Stimulated activated naive B cell treated with anti-CD40 and anti-IgM and Interleukin-4, amounts not matched to agents 10 μg/mL and 1 μg/mL and 100 μg/mL, for 72 hours (primary cell): ENCODE results near the gene FXN.

ENCODE experiments used
- ATAC-seq, 2 donors: fragments of 150-1000 bp; cut with Tn5 transposase; replicated peaks; 2 replicates each; pipeline ENCODE4 v1.10.0; 2021; ENCODE audit warnings: moderate library complexity in 1 of 2
- DNase-seq: peaks from one replicate; pipeline ENCODE4 v3.0.0; 2021
- H3K27ac Mint-ChIP-seq: one replicate; pipeline ENCODE4 v1.8.0; 2022; ENCODE audit warnings: mild to moderate bottlenecking, mixed read lengths
- H3K27me3 Mint-ChIP-seq, 2 donors: one replicate each; pipeline ENCODE4 v1.8.0; 2022; ENCODE audit warnings: mixed read lengths in 2 of 2
- H3K36me3 Mint-ChIP-seq, 2 donors: one replicate each; pipeline ENCODE4 v1.8.0; 2022; ENCODE audit warnings: mixed read lengths in 2 of 2, mild to moderate bottlenecking in 1 of 2
- H3K4me1 Mint-ChIP-seq, 2 donors: one replicate each; pipeline ENCODE4 v1.8.0; 2022; ENCODE audit warnings: mixed read lengths in 2 of 2, mild to moderate bottlenecking in 1 of 2
- H3K4me3 Mint-ChIP-seq, 2 donors: one replicate each; pipeline ENCODE4 v1.8.0; 2022; ENCODE audit warnings: mild to moderate bottlenecking in 2 of 2, mixed read lengths in 2 of 2, moderate library complexity in 1 of 2
- H3K9me3 Mint-ChIP-seq, 2 donors: one replicate each; pipeline ENCODE4 v1.8.0; 2022; ENCODE audit warnings: mixed read lengths in 2 of 2, mild to moderate bottlenecking in 1 of 2

The FXN gene

GRCh38 chr9:69139596-69139995 is 104.0 kb downstream of the FXN start:
- Mint-ChIP-seq H3K36me3 (no peaks in the 10 kb centered on the region), H3K27ac (no peak overlapping the region), H3K9me3 (no peaks in the 10 kb centered on the region), H3K4me1 (peaks cover 5 to 6% of the 10 kb centered on the region in 2 donors), H3K4me3 (no peak overlapping the region), H3K27me3 (no peaks in the 10 kb centered on the region)
- DNase-seq (no peak), ATAC-seq (no peak)

- no peak overlapping the region for H3K4me3 Mint-ChIP-seq
- DNase-seq = no peak
- no peaks in the 10 kb centered on the region for H3K9me3 Mint-ChIP-seq
- H3K36me3 Mint-ChIP-seq = no peaks in the 10 kb centered on the region
- no peaks in the 10 kb centered on the region for H3K27me3 Mint-ChIP-seq
- H3K27ac Mint-ChIP-seq = no peak overlapping the region
- ATAC-seq = no peak
- H3K4me1 Mint-ChIP-seq = peaks cover 5 to 6% of the 10 kb centered on the region in 2 donors
These were observed 104.7 kb downstream of the FXN start for GRCh38 chr9:69140123-69140735.

- ATAC-seq (no peak), DNase-seq (no peak)
- Mint-ChIP-seq H3K27ac (no peak overlapping the region), H3K4me1 (peaks cover 5 to 6% of the 10 kb centered on the region in 2 donors), H3K36me3 (no peaks in the 10 kb centered on the region), H3K27me3 (no peaks in the 10 kb centered on the region), H3K9me3 (no peaks in the 10 kb centered on the region), H3K4me3 (no peak overlapping the region)
These were observed 106.3 kb downstream of the FXN start for GRCh38 chr9:69141851-69142250.

GRCh38 chr9:69143291-69143690 is 107.7 kb downstream of the FXN start:
- Mint-ChIP-seq H3K27ac (no peak overlapping the region), H3K36me3 (no peaks in the 10 kb centered on the region), H3K9me3 (no peaks in the 10 kb centered on the region), H3K27me3 (no peaks in the 10 kb centered on the region), H3K4me1 (peaks cover 5 to 6% of the 10 kb centered on the region in 2 donors), H3K4me3 (no peak overlapping the region)
- DNase-seq = no peak
- ATAC-seq = no peak

- Mint-ChIP-seq H3K27ac (no peak overlapping the region), H3K9me3 (no peaks in the 10 kb centered on the region), H3K36me3 (no peaks in the 10 kb centered on the region), H3K4me1 (peaks cover 5 to 6% of the 10 kb centered on the region in 2 donors), H3K4me3 (no peak overlapping the region), H3K27me3 (no peaks in the 10 kb centered on the region)
- ATAC-seq (no peak), DNase-seq (no peak)
These were observed 109.7 kb downstream of the FXN start for GRCh38 chr9:69145144-69145715.

- H3K36me3 Mint-ChIP-seq = peaks cover 0 to 1% of the 10 kb centered on the region in 2 donors
- H3K27me3 Mint-ChIP-seq = no peaks in the 10 kb centered on the region
- H3K9me3 Mint-ChIP-seq = no peaks in the 10 kb centered on the region
- no peak overlapping the region for H3K27ac Mint-ChIP-seq
- H3K4me1 Mint-ChIP-seq = peaks cover 0 to 5% of the 10 kb centered on the region in 2 donors
- H3K4me3 Mint-ChIP-seq = no peak overlapping the region
- DNase-seq (no peak), ATAC-seq (no peak)
These were observed 111.7 kb downstream of the FXN start for GRCh38 chr9:69147041-69147834.

- DNase-seq = no peak
- no peak overlapping the region for H3K27ac Mint-ChIP-seq
These were observed 113.8 kb downstream of the FXN start for GRCh38 chr9:69149321-69149807.

More at GRCh38 chr9:69149321-69149807, 113.8 kb downstream of the FXN start:
- H3K4me1 Mint-ChIP-seq = peaks cover 3 to 5% of the 10 kb centered on the region in 2 donors
- H3K36me3 Mint-ChIP-seq = peaks cover 0 to 3% of the 10 kb centered on the region in 2 donors
- H3K9me3 Mint-ChIP-seq = no peaks in the 10 kb centered on the region
- no peak for ATAC-seq
- H3K27me3 Mint-ChIP-seq = no peaks in the 10 kb centered on the region
- H3K4me3 Mint-ChIP-seq = no peak overlapping the region
